Pancreas (tissue), 10 donors: ENCODE measurements around the gene OOSP4A. TPM values are rescaled to one million over a fixed set of nuclear protein-coding genes. Genes with fewer than 3 reads are reported as not detected.

Source experiments
- ATAC-seq, 4 donors: fragments of 200-7000 bp; cut with Tn5 transposase; one replicate each; pipeline versions ENCODE4 v1.8.0 to v1.9.1; 2020; ENCODE audit warnings: mild to moderate bottlenecking in 4 of 4, moderate library complexity in 4 of 4
- DNase-seq, 6 donors: peaks; one replicate each; pipeline ENCODE4 v3.0.0-alpha.2; 2020
- FAIRE-seq: peaks from 2 replicates; lab custom pipeline; 2012; peaks lifted over from hg19 to GRCh38; lab: Jason Lieb, UNC
- H3K27ac ChIP-seq, 4 donors: fragments of 200-600 bp; sonication (generic); 1 replicate in 3 of 4; 2 replicates in 1 of 4; pipeline versions ENCODE4 v1.5.0 to v1.8.0; 2020
- H3K27me3 ChIP-seq, 4 donors: fragments of 200-600 bp; one replicate each; pipeline ENCODE4 v1.8.0; 2021
- H3K36me3 ChIP-seq, 3 donors: fragments of 200-600 bp; sonication (generic) in 1 of 3; one replicate each; pipeline versions ENCODE4 v1.5.0 to v1.8.0; 2020 to 2021
- H3K4me1 ChIP-seq, 3 donors: fragments of 200-600 bp; one replicate each; pipeline ENCODE4 v1.8.0; 2021
- H3K4me3 ChIP-seq, 4 donors: fragments of 200-600 bp; sonication (generic) in 2 of 4; one replicate each; pipeline versions ENCODE4 v1.5.0 to v1.8.0; 2020 to 2021
- H3K9me3 ChIP-seq, 4 donors: fragments of 200-600 bp; one replicate each; pipeline ENCODE4 v1.8.0; 2021
- CTCF ChIP-seq, 4 donors: fragments of 200-600 bp; sonication (generic) in 3 of 4; IDR thresholded peaks; one replicate each; pipeline versions ENCODE4 v1.5.0 to v1.8.0; 2021; ENCODE audit warnings: antibody characterized with exemption in 4 of 4
- WGBS, 2 donors: extraction: QIAGEN DNeasy Blood & Tissue Kit; methylation state at CpG; one replicate each; pipeline ENCODE4 v1.1.7; 2013; 5-methylcytosine and 5-hydroxymethylcytosine counted together
- intact Hi-C, 3 donors: fragments of 100-400 bp; cut with DNase I; formaldehyde crosslinking; loops; one replicate each; pipeline versions ENCODE4 v1.11.1 to v1.14.2; 2022
- polyA plus RNA-seq, 2 donors: library from polyadenylated mRNA; stranded (reverse); fragments of 200-250 nt; gene quantifications; one replicate each; pipeline ENCODE4 v1.2.3, GENCODE V29; 2013
- total RNA-seq, 6 donors: library from RNA; stranded (reverse); fragmentation: NEBNext Ultra II Directional in 4 of 6; extraction: Animal tissue kit (Norgen Biotek cat#: 25700) in 4 of 6; gene quantifications; one replicate each; pipeline versions ENCODE4 v1.2.1 to v1.2.4, GENCODE V29; 2021 to 2023
- donor health status: healthy with polysubstance abuse.
- donor health status: DM: no; HTN: no; CAD: no; lungs with moderate emphysema.
- donor health status: DM: no; HTN: no; CAD: no.
- donor health status: control.
- donor health status: control.
- donor health status: Bipolar disorder and iron deficiency.
- donor health status: DM: yes; HTN: yes; CAD: no.
- donor health status: DM: no; HTN: no; CAD: no.
- donor health status: DM: no; HTN: no; CAD: no.
- donor health status: DM: yes; HTN: yes; CAD: no.

Gene OOSP4A
- total RNA-seq (not detected), polyA plus RNA-seq (not detected)

DNA sequence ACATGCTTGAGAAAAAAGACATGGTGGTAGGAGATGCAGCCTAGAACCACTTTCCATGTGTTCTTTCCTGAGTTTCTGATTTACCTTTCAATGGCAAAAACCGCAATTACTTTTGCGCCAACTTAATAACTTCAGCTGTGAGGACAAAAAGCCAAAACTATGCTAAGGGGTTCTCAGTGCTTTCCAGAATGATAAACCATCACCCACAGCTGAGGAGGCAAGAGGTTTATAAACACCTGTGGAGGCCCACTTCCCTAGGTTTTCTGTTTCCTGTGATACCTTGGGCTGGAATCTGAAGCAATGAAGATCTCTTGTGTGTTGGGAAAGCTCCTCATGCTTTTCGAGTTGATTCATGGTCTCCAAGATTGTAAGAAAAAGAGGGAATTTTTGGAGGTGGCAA lies at the start of gene OOSP4A:
TSS of gene OOSP4A (plus strand) at position 301 of the 400 bp plus-strand sequence. CDS start at position 301, 0 bp downstream.
- FAIRE-seq (no peak), ATAC-seq (no peak), DNase-seq (no peak)
- TF ChIP-seq CTCF (IDR thresholded peaks at IDR 0.05), result no peak
- H3K4me3 ChIP-seq, result no peak within 1 kb of the TSS
- intact Hi-C loops, result no loop called here
- H3K27me3 ChIP-seq, result no peaks in the 10 kb centered on the region
- H3K9me3 ChIP-seq, result no peaks in the 10 kb centered on the region
- no peak within 1 kb of the TSS for H3K27ac ChIP-seq
- WGBS, 2 donors, result 90 to 91% methylated on average over 3 of the region's 3 CpGs
- H3K4me1 ChIP-seq, result peaks cover 0 to 9% (median 0%) of the 10 kb centered on the region in 3 donors
- no peaks in the 10 kb centered on the region for H3K36me3 ChIP-seq

DNA sequence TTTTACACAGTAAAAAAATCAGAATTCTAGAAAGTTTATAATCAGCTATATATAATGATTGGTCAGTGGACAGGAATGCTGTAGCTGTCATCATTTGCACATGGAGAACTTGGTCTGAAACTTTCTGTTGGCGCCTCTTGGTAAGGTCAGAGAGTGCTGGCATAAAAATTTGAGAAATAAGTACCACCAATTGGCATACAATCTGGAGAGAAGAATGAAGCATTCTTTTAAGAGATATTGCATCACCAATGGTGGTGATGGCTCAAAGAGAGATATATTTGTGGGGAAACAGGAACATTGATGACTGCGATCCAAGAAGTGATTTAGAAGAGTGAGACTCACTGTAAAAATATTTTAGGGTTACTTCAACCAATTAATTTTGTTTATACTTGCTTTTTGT lies 45.4 kb upstream of the OOSP4A start:
- no peaks in the 10 kb centered on the region for H3K4me1 ChIP-seq
- WGBS, 2 donors, result 94 to 96% methylated on average over 2 of the region's 2 CpGs
- H3K36me3 ChIP-seq, result no peaks in the 10 kb centered on the region
- intact Hi-C loops, result loop anchor here in 2 of 3 donors (10.0 kb wide), 1 partner anchor 94 kb away; no protein-coding TSS in a partner anchor
- FAIRE-seq (no peak), DNase-seq (no peak), ATAC-seq (no peak)
- no peak for TF ChIP-seq CTCF (IDR thresholded peaks at IDR 0.05)
- no peak overlapping the region for H3K27ac ChIP-seq
- H3K4me3 ChIP-seq, result no peak overlapping the region
- peaks cover 0 to 4% (median 0%) of the 10 kb centered on the region in 4 donors for H3K9me3 ChIP-seq
- H3K27me3 ChIP-seq, result no peaks in the 10 kb centered on the region

GRCh38 chr11:59918987-59919589 lies 44.7 kb upstream of the OOSP4A start:
- H3K4me3 ChIP-seq, result no peak overlapping the region
- peak in 3 of 4 donors; percentile 59 to 90 (median 72) for ATAC-seq
- no peaks in the 10 kb centered on the region for H3K27me3 ChIP-seq
- TF ChIP-seq CTCF (IDR thresholded peaks at IDR 0.05), result peak in 2 of 4 donors; percentile 12 to 46
- H3K27ac ChIP-seq, result no peak overlapping the region
- peak in 3 of 6 donors; percentile 17 to 32 (median 21) for DNase-seq
- WGBS, 2 donors, result 27 to 40% methylated on average over 3 of the region's 3 CpGs
- H3K4me1 ChIP-seq, result no peaks in the 10 kb centered on the region
- H3K36me3 ChIP-seq, result no peaks in the 10 kb centered on the region
- peaks cover 0 to 4% (median 0%) of the 10 kb centered on the region in 4 donors for H3K9me3 ChIP-seq
- no peak for FAIRE-seq
- intact Hi-C loops, result loop anchor here in 2 of 3 donors (10.0 kb wide), 1 partner anchor 94 kb away; no protein-coding TSS in a partner anchor

- no peak for DNase-seq
Measured at GRCh38 chr11:59923813-59924212, 40.0 kb upstream of the OOSP4A start.

More at GRCh38 chr11:59923813-59924212, 40.0 kb upstream of the OOSP4A start:
- intact Hi-C loops, result no loop called here
- no peak for FAIRE-seq
- no peak for ATAC-seq
- no peak for TF ChIP-seq CTCF (IDR thresholded peaks at IDR 0.05)
- 92% methylated on average over 6 of the region's 6 CpGs for WGBS, 2 donors
- Histone ChIP-seq H3K4me1 (no peaks in the 10 kb centered on the region), H3K27ac (no peak overlapping the region), H3K9me3 (peaks cover 0 to 4% (median 0%) of the 10 kb centered on the region in 4 donors), H3K36me3 (no peaks in the 10 kb centered on the region), H3K27me3 (no peaks in the 10 kb centered on the region), H3K4me3 (no peak overlapping the region)
